NCI-H510A (cell line): ENCODE results near the gene ZBTB3.
A peak's percentile ranks its signal among the peaks of the same experiment; 100 is the strongest.
"Not testable (repeated sequence)": the region's sequence is repeated elsewhere in the genome, so short reads cannot be mapped to it uniquely, and the experiment has no call there.

Experiments
- DNase-seq: peaks from one replicate; lab custom pipeline; 2025; lab: John Stamatoyannopoulos, UW

Gene ZBTB3

DNA sequence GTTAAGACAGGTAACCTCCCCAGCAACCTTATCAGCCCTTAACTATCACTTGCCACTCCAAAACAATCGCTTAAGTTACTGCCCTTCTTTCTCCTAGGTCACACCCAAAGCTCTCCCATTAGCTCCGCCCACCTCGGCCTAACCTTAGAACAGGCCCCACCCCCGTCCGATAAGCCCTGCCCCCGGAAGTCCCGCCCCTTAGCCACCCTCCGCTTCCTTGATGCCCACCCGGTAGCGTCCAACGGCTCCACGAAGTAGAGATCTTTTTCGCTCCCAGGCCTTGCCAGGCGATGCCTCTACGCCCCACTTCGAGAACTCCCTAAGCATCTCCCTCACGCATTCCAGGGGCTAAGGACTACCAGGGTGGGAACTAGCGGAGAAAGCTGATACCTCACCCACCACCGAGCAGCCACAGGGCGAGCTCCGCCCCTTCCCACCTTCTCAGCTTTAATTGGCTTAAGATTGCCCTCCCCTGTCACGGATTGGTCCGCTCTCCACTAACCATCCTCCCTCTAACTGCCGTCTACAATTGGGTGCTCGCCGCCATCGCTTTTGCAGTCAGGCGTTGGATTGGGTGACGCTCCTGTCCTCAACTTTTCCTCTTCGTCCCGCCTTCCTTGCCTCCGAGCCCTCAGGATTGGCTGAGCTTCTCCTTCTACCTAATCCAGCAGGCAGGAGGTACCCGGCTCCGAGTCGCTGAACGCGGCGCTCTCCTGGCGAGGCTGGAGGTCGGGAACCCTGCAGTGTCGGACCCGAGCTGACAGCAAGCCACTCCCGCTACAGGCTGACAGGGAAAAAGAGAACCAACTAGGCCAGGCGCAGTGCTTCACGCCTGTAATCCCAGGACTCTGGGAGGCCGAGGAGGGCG, at the start of gene ZBTB3:
Gene ZBTB3 (minus strand): TSS at position 425 of the 868 bp plus-strand sequence. CDS start 496 bp downstream, outside the sequence.
- peak; percentile 97 for DNase-seq

DNA sequence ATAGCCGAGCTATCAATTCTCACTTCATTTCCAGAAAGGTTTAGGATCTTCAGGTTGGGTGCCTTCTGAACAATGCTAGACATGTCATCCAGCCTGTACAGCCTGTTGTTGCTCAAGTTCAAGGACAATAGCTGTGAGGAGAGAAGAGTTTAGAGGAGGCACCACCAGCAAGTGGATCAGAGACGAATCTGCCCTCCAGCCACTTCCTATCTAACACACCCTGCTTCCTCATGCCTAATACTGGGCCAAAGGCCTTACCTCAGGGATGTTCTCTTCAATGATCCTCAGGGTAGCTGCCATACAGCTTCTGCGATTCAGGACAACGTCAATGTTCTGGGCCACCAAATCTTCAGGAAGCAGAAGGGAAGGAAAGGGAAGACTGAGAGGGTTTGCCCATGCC, 47.1 kb upstream of the ZBTB3 start:
- no peak for DNase-seq

DNA sequence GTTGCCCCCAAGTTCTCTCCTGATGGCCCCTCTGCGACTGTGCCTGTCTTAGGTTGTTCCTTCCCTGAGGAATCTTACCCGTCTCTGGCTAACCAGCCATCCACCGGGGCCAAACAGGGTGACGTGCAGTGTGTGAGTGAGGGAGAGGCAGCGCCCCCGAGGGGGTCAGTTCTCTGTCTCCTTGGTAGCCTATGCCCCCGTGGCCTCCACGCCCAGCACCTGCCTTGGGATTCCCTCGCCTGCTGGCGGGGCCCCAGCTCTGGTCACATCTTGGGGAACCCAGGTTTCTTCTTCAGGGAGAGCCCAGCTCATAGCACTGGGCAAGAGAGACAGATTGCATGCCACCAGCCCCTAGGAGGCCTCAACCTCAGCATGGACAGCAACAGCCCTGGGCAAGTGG, 45.5 kb upstream of the ZBTB3 start:
- DNase-seq: no peak

DNA sequence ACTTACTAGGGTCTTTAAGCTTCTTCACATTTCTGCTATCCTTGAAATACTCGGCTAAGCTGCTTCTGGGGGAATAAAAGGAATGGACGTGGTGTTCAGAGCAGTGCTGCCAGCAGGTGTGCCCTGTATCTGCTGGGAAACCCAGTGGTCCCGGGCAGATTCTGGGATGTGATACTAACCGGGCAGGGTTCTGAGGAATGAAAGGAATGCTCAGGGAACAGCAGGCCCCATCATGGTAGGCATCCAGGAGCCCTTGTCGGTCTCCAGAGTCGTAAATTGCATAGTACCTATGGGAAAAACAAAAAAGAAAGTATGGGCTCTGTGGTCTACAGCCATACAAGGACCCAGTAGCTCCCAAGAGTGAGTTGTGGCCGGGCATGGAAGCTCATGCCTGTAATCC, 42.3 kb upstream of the ZBTB3 start:
- DNase-seq: no peak

DNA sequence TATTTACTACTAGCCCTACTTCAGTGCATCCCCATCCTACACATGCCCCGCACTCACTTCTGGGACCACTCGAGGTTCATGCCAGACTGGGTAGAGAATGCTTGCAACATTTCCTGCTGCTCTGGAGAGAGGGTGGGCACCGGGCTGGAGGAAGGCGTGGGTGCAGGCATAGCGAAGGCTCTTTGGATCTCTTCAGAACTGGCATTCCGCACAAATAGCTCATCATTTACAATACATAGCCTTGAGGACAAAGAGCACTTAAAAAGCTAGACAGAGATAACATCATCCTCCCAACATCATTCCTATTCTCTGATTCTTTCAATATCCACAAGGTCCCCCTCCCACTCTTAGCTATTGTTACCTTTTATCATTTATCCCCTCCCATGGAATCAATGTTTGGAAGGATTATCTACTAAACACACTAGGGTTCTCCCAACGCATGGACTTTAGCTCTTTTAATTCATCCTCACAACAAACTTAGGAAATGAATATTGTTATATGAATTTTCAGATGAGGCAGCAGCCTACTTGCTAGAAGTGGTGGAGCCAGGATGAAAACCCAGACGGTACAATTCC, 40.3 kb upstream of the ZBTB3 start:
- no peak for DNase-seq

DNA sequence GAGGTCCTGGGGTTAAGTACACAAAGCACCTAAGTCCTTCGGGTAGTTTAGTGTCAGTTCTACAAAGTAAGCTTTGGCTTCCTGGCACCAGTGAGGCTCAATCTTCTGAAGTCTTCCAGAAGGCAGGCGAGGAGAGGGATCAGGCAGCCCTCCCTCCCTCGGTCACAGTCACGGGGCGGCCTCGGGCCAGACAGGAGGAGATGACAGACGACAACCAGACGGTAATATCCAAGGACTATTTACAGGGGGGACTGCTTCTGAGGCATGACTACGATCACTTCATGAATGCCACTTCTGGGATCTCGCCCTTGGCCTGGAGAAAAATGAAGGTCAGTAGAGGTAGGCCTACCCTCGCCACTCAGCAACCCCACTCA, 38.2 kb upstream of the ZBTB3 start:
- no peak for DNase-seq

DNA sequence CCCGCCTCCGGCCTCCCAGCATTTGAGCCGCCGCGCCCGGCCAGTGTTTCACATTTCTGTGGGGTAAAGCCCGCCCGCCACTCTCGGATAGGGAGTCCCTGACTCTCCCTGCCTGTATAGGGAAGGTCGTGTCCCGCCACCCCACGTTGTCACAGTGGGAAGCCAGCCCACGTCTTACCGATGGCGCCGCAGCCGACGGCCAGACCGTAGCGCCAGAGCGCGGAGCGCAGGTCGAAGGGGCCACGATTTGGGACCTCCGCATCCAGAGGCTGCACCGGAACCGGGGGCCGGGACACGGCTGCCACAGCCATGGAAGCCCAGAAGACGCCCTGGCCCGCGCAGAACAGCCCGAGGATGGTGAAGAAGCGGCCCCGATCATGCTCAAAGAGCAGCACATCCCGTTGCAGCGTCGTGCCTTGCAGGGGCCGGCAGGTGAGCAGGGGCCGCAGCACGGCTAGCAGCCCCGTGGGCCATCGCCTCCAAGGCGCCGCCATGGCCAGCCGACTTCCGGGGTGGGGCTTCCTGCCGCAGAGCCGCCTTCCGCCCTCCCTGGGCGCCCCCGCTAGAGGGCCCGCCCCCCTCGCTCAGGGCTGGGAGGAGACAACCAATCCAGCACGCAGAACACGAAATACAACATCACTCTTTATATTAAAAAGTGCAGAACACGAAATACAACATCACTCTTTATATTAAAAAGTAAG, 37.7 kb upstream of the ZBTB3 start, which contains the start of gene TMEM223:
Gene TMEM223 (minus strand): TSS at position 506 of the 701 bp plus-strand sequence. CDS start 12 bp downstream, at position 494.
- DNase-seq: peak; percentile 71

DNA sequence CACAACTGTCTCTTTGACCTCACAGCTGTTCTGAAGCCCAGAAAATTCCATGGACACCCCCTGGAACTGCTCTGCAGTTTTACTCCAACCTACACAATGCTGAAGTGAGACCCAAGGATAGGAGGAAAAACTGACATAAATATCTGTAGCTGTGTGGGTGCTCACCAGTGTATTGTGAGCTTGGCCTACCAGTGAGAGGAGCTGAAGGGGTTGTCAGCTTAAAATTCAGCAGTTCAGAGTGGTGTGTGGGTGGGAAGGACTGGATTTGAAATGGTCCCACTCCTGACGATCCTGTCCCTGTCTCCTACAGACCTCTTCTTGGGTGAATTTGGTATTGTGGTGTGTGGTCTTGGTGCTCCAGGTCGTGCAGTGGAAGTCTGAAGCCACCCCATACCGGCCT, 35.6 kb upstream of the ZBTB3 start:
- DNase-seq: no peak

DNA sequence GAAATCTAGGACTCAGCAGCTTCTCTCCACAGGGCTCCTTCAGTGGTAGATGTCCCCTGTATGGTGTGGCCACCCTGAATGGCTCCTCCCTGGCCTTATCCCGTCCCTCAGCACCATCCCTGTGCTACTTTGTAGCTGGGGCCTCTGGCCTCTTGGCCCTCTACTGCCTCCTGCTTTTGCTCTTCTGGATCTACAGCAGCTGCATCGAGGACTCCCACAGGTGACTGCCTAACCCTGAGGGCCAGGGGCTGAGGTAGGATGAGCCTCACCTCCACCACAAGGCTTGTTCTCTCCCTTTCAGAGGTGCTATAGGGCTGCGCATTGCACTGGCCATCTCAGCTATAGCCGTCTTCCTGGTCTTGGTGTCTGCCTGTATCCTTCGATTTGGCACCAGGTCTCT, 35.0 kb upstream of the ZBTB3 start:
- no peak for DNase-seq

DNA sequence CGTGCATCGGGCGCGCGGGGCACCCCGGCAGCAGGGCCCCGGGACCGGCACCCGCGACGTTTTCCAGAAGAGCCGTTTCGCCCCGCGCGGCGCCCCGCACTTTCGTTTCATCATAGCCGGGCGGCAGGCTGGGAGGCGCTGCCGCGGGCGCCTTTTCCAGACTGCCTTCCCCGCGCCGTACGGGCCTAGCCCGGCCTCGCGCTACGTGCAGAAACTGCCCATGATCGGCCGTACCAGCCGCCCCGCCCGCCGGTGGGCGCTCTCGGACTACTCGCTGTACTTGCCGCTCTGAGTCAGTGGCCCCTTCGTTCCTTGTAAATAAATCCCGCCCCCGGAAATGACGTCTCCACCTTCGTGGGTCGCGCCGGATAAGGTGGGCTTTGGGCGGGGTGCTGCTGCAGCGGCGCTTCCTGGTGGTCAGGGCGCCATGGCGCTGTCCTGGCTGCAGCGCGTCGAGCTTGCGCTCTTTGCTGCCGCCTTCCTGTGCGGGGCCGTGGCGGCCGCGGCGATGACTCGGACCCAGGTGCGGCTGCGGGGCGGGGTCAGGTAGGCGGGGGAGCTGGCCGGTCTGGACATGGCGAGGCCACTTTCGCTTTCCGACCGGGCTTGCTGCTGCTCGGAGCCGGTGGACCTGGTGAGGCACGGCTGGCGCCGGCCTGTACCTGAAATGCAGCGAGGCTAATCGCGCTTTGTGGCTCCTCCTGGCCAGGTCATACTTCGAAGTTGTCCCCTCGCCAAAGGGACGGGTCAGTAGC, 33.2 kb upstream of the ZBTB3 start, which contains the start of gene TMEM179B:
Gene TMEM179B (plus strand): TSS at position 398 of the 755 bp plus-strand sequence. CDS start 30 bp downstream, at position 428.
- peak; percentile 98 for DNase-seq

DNA sequence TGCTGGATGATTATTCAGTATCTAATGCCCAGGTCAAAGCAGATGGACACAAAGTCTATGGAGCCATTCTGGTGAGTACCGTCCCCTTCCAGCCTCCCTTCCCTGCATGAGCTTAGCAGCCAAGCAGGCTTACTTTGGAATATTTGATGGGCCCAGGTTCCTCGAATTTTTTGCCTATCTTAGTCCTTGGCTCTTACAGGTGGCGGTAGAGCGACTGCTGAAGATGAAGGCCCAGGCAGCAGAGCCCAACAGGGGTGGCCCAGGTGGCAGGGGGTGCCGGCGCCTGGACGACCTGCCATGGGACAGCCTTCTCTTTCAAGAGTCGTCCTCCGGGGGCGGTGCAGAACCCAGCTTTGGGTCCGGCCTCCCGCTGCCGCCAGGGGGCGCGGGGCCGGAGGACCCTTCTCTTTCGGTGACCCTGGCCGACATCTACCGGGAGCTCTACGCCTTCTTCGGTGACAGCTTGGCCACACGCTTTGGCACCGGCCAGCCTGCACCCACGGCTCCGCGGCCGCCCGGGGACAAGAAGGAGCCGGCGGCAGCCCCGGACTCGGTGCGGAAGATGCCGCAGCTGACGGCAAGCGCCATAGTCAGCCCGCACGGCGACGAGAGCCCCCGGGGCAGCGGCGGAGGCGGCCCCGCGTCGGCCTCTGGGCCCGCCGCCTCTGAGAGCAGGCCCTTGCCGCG, 32.5 kb upstream of the ZBTB3 start:
- peak; percentile 77 for DNase-seq

DNA sequence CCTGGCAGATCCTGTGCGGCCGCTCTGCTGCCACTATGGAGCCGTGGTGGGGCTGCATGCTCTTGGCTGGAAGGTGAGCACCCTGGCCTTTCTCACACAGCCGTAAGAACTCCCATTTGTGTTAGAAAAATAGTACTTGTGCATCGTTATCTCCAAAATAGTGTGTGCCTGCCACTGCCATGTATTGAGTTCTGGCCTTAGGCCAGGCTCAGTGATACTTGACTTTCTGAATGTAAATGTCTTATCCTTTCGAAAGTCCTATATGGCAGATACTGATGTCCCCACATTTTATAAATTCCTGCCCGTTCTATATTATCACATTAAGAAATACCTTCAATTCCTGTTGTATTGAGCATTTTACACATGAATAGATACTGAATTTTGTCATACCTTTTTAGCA, 28.8 kb upstream of the ZBTB3 start:
- no peak for DNase-seq

DNA sequence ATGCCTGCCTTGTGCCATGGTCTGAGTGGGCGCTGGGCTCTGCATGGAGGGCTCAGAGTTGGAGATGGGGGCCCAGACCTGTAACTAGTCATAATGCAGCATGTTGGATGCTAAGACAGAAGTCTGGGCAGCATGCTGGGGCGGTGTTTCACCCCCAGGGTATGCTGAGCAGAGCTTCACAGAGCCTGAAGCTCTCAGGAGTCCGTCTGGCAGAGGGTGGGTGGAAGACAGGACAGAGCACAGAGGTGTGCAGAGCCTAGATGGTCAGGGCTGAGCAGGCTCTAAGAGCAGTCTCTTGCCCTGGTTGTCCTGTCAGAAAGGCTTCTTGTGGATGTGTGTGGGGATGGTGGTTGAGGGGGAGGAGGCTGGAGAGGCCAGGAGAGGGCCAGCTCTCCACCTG, 24.5 kb upstream of the ZBTB3 start:
- no peak for DNase-seq

DNA sequence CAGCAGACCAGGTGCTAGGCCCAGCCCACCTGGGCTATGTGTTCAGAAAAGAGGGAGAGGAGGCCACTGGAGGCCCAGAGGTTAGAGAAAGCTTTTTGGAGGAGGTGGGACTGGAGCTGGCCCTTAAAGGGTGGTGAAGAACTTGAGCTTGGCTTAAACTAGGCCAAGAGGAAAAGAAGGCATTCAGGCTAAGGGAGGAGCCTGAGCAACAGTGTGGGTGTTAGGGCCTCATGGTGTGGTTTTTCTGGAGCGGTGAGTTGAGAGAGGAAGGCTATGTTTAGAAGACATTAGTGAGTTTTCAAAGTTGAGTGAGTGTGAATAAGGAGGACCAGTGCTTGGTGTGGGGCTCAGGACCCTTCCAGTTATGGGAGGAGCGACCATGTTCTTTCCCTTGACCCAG, 23.4 kb upstream of the ZBTB3 start:
- DNase-seq: no peak

DNA sequence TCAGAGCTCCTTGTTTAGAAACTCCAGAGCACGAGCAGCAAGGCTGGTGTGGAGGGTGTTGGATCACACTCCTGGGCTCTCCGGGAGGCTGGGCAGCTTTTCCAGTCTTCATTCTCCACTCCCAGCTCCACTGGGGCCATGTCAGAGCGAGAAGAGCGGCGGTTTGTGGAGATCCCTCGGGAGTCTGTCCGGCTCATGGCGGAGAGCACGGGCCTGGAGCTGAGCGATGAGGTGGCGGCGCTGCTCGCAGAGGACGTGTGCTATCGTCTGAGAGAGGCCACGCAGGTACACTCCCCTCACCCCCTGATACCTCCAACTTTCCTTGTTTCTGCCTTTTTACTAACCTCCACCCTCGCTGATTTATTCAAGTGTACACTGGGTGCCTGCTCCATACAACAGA, 21.7 kb upstream of the ZBTB3 start:
- DNase-seq: no peak

DNA sequence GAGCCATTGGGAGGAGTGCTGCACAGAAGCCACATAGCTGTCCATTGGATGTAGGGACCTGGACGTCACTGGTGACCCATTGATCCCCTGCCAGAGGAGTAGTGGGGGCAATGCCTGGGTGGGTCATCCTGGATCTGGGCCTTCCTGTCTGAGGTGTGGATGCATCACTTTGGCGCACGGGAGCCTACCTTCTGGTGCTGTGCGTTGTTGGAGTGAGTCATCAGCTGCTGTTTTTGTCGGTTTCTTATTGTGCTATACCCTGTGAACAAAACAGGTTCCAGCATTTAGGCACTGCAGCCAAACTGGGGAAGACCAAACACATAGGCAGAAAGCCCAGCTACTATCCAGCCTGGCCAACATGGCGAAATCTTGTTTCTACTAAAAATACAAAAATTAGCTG, 20.4 kb upstream of the ZBTB3 start:
- no peak for DNase-seq

DNA sequence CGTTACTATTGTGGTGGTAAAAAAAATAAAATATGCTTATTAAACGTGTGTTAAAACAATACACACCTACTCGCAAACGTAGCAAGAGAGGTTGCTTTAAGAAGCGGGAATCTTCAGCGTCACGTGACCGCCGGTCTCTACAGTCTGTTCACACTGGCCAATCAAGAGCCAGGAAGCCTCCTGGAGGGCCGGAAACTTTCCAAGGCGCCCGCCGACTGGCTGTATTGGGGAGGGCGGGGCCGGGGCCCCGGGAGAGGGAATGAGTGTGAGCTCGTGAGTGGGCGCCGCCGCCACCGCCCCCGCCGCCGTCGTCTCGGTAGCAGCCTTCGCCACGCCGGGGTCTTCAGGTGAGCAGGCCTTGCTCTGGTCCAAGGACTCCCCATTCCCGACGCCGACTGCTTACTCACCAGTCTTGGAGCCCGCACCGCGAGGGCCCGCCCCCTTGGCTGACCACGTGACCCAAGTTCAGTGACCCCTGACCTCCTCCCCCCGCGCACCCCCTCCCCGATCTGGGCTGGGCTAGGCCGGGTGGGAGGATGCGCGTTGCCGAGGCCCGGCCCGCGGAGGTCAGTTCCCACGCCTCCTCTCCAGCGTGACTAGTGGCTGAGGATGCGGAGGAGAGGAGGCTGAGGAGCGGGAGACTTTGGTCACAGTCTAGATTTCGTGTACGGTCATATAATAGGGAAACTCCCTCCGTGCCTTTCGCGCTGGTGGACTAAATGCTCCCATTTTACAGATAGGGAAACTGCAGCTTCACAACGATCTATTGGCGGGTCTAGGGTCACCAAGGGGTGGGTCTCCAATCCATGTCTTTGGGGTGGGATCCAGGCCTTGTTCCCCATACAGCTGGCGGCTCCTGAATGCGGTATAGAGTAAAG, 17.4 kb upstream of the ZBTB3 start, which contains the start of gene TAF6L:
Gene TAF6L (plus strand): TSS at position 253 of the 878 bp plus-strand sequence. CDS start 4,388 bp downstream, outside the sequence.
- DNase-seq: peak; percentile 96

DNA sequence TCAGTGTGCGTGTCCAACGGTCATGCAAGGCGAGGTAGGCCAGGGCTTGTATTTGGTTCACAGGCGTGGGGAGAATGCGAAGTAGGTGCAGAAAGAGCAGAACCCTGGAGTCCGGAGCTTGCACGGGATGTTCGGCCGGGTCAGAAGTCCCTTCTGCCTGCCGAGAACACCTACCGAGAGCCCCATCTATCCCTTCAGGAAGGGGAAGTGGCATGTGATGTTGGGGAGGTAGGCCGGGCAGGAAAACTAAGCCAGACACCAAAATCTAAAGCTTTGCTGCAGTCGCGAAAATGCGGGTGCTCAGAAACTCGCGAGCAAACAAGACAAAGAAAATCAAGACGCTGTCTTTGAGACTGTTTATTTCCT, 16.8 kb upstream of the ZBTB3 start:
- DNase-seq: no peak

DNA sequence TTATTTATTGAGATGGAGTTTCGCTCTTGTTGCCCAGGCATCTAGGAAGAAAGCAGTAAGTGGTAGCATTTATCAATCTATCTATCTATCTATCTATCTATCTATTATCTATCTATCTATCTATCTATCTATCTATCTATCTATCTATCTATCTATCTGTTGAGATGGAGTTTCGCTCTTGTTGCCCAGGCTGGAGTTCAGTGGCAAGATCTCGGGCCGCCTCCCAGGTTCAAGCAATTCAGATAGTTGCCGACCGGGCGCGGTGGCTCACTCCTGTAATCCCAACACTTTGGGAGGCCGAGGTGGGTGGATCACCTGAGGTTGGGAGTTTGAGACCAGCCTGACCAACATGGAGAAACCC, 6.9 kb upstream of the ZBTB3 start:
- not testable (repeated sequence) for DNase-seq
